Measurements from ENCODE around the gene MAFF.

The MAFF gene

DNA sequence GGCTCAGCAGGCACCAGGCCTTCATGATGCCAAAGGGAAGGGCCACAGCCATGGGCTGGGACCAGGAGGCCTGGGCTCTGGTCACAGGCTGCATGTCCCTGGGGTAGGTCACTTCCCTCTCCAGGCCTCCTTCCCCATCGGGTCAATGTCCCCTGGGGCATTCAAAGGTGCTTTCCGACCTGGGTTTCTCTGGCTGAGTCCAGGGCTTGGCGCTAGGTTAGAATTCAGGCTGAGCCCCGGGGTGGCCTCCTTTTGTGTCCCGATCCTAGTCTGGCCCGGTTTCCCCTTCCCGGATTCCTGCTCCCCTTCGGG is 12.2 kb downstream of the MAFF start:
- H2AFZ ChIP-seq (ENCODE audit: low read depth) = peak overlapping the region; percentile 44; the same call in 1 of the 2 replicates
- H3K9ac ChIP-seq = peak overlapping the region; percentile 73; the same call in 1 of the 2 replicates
- H3K36me3 ChIP-seq (ENCODE audit: insufficient read depth) = no peaks in the 10 kb centered on the region
- peak overlapping the region; percentile 61 for H3K4me2 ChIP-seq
- H3K27ac ChIP-seq = peak overlapping the region; percentile 58
- H4K20me1 ChIP-seq (ENCODE audit: insufficient read depth) = no peaks in the 10 kb centered on the region
- TF ChIP-seq, protein P1, sequence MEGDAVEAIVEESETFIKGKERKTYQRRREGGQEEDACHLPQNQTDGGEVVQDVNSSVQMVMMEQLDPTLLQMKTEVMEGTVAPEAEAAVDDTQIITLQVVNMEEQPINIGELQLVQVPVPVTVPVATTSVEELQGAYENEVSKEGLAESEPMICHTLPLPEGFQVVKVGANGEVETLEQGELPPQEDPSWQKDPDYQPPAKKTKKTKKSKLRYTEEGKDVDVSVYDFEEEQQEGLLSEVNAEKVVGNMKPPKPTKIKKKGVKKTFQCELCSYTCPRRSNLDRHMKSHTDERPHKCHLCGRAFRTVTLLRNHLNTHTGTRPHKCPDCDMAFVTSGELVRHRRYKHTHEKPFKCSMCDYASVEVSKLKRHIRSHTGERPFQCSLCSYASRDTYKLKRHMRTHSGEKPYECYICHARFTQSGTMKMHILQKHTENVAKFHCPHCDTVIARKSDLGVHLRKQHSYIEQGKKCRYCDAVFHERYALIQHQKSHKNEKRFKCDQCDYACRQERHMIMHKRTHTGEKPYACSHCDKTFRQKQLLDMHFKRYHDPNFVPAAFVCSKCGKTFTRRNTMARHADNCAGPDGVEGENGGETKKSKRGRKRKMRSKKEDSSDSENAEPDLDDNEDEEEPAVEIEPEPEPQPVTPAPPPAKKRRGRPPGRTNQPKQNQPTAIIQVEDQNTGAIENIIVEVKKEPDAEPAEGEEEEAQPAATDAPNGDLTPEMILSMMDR (conservative IDR thresholded peaks at IDR 0.05; ENCODE audit: low read depth, low read length) = no peak
- H3K27me3 ChIP-seq (ENCODE audit: insufficient read depth, low read depth) = no peaks in the 10 kb centered on the region
- no peaks in the 10 kb centered on the region for H3K79me2 ChIP-seq (ENCODE audit: insufficient read depth, low read depth)
- peaks cover 55% of the 10 kb centered on the region for H3K4me1 ChIP-seq (ENCODE audit: low read depth, poor library complexity, severe bottlenecking)
- no peak overlapping the region for H3K4me3 ChIP-seq (IDR thresholded peaks at IDR 0.05; ENCODE audit: insufficient read depth, low read depth, low read length)

DNA sequence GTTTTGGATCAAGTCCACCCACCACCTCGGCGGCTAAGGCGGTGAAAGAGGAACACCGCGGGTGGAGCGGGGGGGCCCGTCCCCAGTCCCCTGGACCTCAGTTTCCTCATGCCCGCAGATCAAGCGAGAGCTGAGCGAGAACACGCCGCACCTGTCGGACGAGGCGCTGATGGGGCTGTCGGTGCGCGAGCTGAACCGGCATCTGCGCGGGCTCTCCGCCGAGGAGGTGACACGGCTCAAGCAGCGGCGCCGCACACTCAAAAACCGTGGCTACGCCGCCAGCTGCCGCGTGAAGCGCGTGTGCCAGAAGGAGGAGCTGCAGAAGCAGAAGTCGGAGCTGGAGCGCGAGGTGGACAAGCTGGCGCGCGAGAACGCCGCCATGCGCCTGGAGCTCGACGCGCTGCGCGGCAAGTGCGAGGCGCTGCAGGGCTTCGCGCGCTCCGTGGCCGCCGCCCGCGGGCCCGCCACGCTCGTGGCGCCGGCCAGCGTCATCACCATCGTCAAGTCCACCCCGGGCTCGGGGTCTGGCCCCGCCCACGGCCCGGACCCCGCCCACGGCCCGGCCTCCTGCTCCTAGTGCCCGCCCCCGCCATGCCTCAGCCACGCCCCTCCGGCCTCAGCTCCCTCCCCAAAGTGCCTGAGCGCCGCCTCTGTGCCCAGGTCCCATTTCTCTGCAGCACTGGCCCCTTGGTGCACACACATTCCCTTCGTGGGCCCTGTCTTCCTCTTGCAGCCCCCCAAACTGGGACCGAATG is 12.7 kb downstream of the MAFF start:
- TF ChIP-seq, protein P1 (conservative IDR thresholded peaks at IDR 0.05; ENCODE audit: low read depth, low read length) = no peak
- peak overlapping the region; percentile 61 for H3K4me2 ChIP-seq

GRCh38 chr22:38215156-38216038 is 13.6 kb downstream of the MAFF start:
- H3K4me1 ChIP-seq (ENCODE audit: low read depth, poor library complexity, severe bottlenecking) = peaks cover 67% of the 10 kb centered on the region
- H3K27ac ChIP-seq = peak overlapping the region; percentile 58; the same call in 1 of the 2 replicates
- H3K36me3 ChIP-seq (ENCODE audit: insufficient read depth) = no peaks in the 10 kb centered on the region
- H3K4me2 ChIP-seq = peak overlapping the region; percentile 36
- peak overlapping the region; percentile 73; the same call in 1 of the 2 replicates for H3K9ac ChIP-seq
- no peak overlapping the region for H2AFZ ChIP-seq (ENCODE audit: low read depth)
- H4K20me1 ChIP-seq (ENCODE audit: insufficient read depth) = no peaks in the 10 kb centered on the region
- H3K27me3 ChIP-seq (ENCODE audit: insufficient read depth, low read depth) = no peaks in the 10 kb centered on the region
- TF ChIP-seq, protein P1 (conservative IDR thresholded peaks at IDR 0.05; ENCODE audit: low read depth, low read length) = no peak
- no peak overlapping the region for H3K4me3 ChIP-seq (IDR thresholded peaks at IDR 0.05; ENCODE audit: insufficient read depth, low read depth, low read length)
- no peaks in the 10 kb centered on the region for H3K79me2 ChIP-seq (ENCODE audit: insufficient read depth, low read depth)

More for the DNA sequence above, 12.7 kb downstream of the MAFF start:
- H3K36me3 ChIP-seq (ENCODE audit: insufficient read depth) = no peaks in the 10 kb centered on the region
- peak overlapping the region; percentile 73; the same call in 1 of the 2 replicates for H3K9ac ChIP-seq
- H3K27me3 ChIP-seq (ENCODE audit: insufficient read depth, low read depth) = no peaks in the 10 kb centered on the region
- peak overlapping the region; percentile 58 for H3K27ac ChIP-seq
- H3K79me2 ChIP-seq (ENCODE audit: insufficient read depth, low read depth) = no peaks in the 10 kb centered on the region
- peaks cover 60% of the 10 kb centered on the region for H3K4me1 ChIP-seq (ENCODE audit: low read depth, poor library complexity, severe bottlenecking)
- peak overlapping the region; percentile 44; the same call in 1 of the 2 replicates for H2AFZ ChIP-seq (ENCODE audit: low read depth)
- H4K20me1 ChIP-seq (ENCODE audit: insufficient read depth) = no peaks in the 10 kb centered on the region
- no peak overlapping the region for H3K4me3 ChIP-seq (IDR thresholded peaks at IDR 0.05; ENCODE audit: insufficient read depth, low read depth, low read length)

GRCh38 chr22:38218661-38219622 is 17.1 kb downstream of the MAFF start:
- H3K36me3 ChIP-seq (ENCODE audit: insufficient read depth) = no peaks in the 10 kb centered on the region
- H2AFZ ChIP-seq (ENCODE audit: low read depth) = no peak overlapping the region; the same call in 1 of the 2 replicates
- peak overlapping the region; percentile 68 for H3K4me2 ChIP-seq
- peak overlapping the region; percentile 84 for H3K27ac ChIP-seq
- H4K20me1 ChIP-seq (ENCODE audit: insufficient read depth) = no peaks in the 10 kb centered on the region
- H3K4me1 ChIP-seq (ENCODE audit: low read depth, poor library complexity, severe bottlenecking) = peaks cover 54% of the 10 kb centered on the region
- TF ChIP-seq, protein P1 (conservative IDR thresholded peaks at IDR 0.05; ENCODE audit: low read depth, low read length) = no peak
- H3K79me2 ChIP-seq (ENCODE audit: insufficient read depth, low read depth) = no peaks in the 10 kb centered on the region
- H3K4me3 ChIP-seq (IDR thresholded peaks at IDR 0.05; ENCODE audit: insufficient read depth, low read depth, low read length) = no peak overlapping the region
- H3K9ac ChIP-seq = peak overlapping the region; percentile 76
- no peaks in the 10 kb centered on the region for H3K27me3 ChIP-seq (ENCODE audit: insufficient read depth, low read depth)

All from KMS-11 (cell line).